GM19043 (cell line): Measurements from ENCODE around the gene LARGE2.
A peak's percentile ranks its signal among the peaks of the same experiment; 100 is the strongest.

Experiments used
- ATAC-seq: cut with Tn5 transposase; IDR thresholded peaks from one replicate; pipeline ENCODE4 v1.9.1; 2021; ENCODE audit warnings: low read depth; ENCODE audit not compliant: unreplicated experiment

The LARGE2 gene

GRCh38 chr11:45927684-45928413, 5.4 kb downstream of the LARGE2 start:
- ATAC-seq, result no peak

GRCh38 chr11:45928535-45929215, 6.2 kb downstream of the LARGE2 start:
- no peak for ATAC-seq

- ATAC-seq, result peak; percentile 6
Measured at GRCh38 chr11:45929486-45930030, 7.1 kb downstream of the LARGE2 start.

- ATAC-seq, result peak; percentile 93
Measured at GRCh38 chr11:45930031-45930794, 7.8 kb downstream of the LARGE2 start.

GRCh38 chr11:45930951-45931570, 8.6 kb downstream of the LARGE2 start:
- ATAC-seq, result no peak

GRCh38 chr11:45931739-45932138, 9.3 kb downstream of the LARGE2 start:
- no peak for ATAC-seq

- ATAC-seq, result no peak
Measured at GRCh38 chr11:45932217-45932616, 9.8 kb downstream of the LARGE2 start.

- ATAC-seq, result peak; percentile 28
Measured at GRCh38 chr11:45933131-45933831, 10.8 kb downstream of the LARGE2 start.

- ATAC-seq, result no peak
Measured at GRCh38 chr11:45933846-45934579, 11.6 kb downstream of the LARGE2 start.

GRCh38 chr11:45934580-45935318, 12.3 kb downstream of the LARGE2 start:
- ATAC-seq, result no peak

GRCh38 chr11:45935349-45936064, 13.1 kb downstream of the LARGE2 start:
- no peak for ATAC-seq

- no peak for ATAC-seq
Measured at GRCh38 chr11:45936511-45937054, 14.1 kb downstream of the LARGE2 start.

GRCh38 chr11:45937916-45938315, 15.5 kb downstream of the LARGE2 start:
- no peak for ATAC-seq

- ATAC-seq, result no peak
Measured at GRCh38 chr11:45939836-45940235, 17.4 kb downstream of the LARGE2 start.

- no peak for ATAC-seq
Measured at GRCh38 chr11:45941285-45941684, 18.8 kb downstream of the LARGE2 start.

GRCh38 chr11:45942381-45942780, 19.9 kb downstream of the LARGE2 start:
- ATAC-seq, result no peak

- no peak for ATAC-seq
Measured at GRCh38 chr11:45945397-45945999, 23.0 kb downstream of the LARGE2 start.
